SK-N-SH (cell line): ENCODE measurements around the gene NPAT.

Source experiments
- EP300 ChIP-seq, 2 experiments: IDR thresholded peaks; 2 replicates each; pipeline versions ENCODE4 v1.4.0 to v1.6.1; 2012; ENCODE audit warnings: borderline replicate concordance in 1 of 2, low read depth in 1 of 2, low read length in 1 of 2
- EZH2phosphoT487 ChIP-seq: fragments of 200-600 bp; sonication (generic); IDR thresholded peaks from 2 replicates; pipeline ENCODE4 v1.6.1; 2017; ENCODE audit warnings: low read depth, mixed run types, mild to moderate bottlenecking, antibody characterized with exemption, moderate library complexity, borderline replicate concordance
- FOXJ3 ChIP-seq: sonication (generic); formaldehyde crosslinking; IDR thresholded peaks from 2 replicates; pipeline ENCODE4 v1.5.1; 2020; ENCODE audit warnings: mild to moderate bottlenecking, missing genetic modification reagents
- MAX ChIP-seq: IDR thresholded peaks from 2 replicates; pipeline ENCODE4 v1.4.0; 2012; ENCODE audit warnings: low read depth
- NRF1 ChIP-seq: IDR thresholded peaks from 2 replicates; pipeline ENCODE4 v1.6.1; 2012; ENCODE audit warnings: low read depth, mild to moderate bottlenecking, low read length
- POLR2AphosphoS5 ChIP-seq: IDR thresholded peaks from 2 replicates; pipeline ENCODE4 v1.6.1; 2012; ENCODE audit warnings: low read depth, low read length
- RAD21 ChIP-seq: IDR thresholded peaks from 2 replicates; pipeline ENCODE4 v1.6.1; 2012; ENCODE audit warnings: mild to moderate bottlenecking, low read length
- RFX5 ChIP-seq: IDR thresholded peaks from 2 replicates; pipeline ENCODE4 v1.6.1; 2012; ENCODE audit warnings: mild to moderate bottlenecking, improper control_type of control experiment, low read length
- RXRA ChIP-seq: IDR thresholded peaks from 2 replicates; pipeline ENCODE4 v1.4.0; 2012; ENCODE audit warnings: low read depth, mild to moderate bottlenecking, borderline replicate concordance
- TEAD4 ChIP-seq: IDR thresholded peaks from 2 replicates; pipeline ENCODE4 v1.4.0; 2012; ENCODE audit warnings: mild to moderate bottlenecking, borderline replicate concordance; ENCODE audit not compliant: insufficient read depth
- YY1 ChIP-seq: IDR thresholded peaks from 2 replicates; pipeline ENCODE4 v1.4.0; 2012; ENCODE audit warnings: low read depth, mild to moderate bottlenecking
- TF ChIP-seq, protein P1 (sequence below): fragments of 200-600 bp; sonication (generic); IDR thresholded peaks from 2 replicates; pipeline ENCODE4 v1.6.1; 2017; ENCODE audit warnings: antibody characterized with exemption, mild to moderate bottlenecking, moderate library complexity
- TF ChIP-seq, protein P2 (sequence below): fragments of 150-350 bp; IDR thresholded peaks from 2 replicates; pipeline ENCODE4 v1.6.1; 2016; ENCODE audit warnings: mild to moderate bottlenecking, low read depth, low read length

GRCh38 chr11:108228251-108228650 lies 5.8 kb upstream of the NPAT start:
- TF ChIP-seq, protein P1, sequence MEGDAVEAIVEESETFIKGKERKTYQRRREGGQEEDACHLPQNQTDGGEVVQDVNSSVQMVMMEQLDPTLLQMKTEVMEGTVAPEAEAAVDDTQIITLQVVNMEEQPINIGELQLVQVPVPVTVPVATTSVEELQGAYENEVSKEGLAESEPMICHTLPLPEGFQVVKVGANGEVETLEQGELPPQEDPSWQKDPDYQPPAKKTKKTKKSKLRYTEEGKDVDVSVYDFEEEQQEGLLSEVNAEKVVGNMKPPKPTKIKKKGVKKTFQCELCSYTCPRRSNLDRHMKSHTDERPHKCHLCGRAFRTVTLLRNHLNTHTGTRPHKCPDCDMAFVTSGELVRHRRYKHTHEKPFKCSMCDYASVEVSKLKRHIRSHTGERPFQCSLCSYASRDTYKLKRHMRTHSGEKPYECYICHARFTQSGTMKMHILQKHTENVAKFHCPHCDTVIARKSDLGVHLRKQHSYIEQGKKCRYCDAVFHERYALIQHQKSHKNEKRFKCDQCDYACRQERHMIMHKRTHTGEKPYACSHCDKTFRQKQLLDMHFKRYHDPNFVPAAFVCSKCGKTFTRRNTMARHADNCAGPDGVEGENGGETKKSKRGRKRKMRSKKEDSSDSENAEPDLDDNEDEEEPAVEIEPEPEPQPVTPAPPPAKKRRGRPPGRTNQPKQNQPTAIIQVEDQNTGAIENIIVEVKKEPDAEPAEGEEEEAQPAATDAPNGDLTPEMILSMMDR: no peak
- no peak for TF ChIP-seq NRF1
- TF ChIP-seq RAD21: no peak
- no peak for TF ChIP-seq FOXJ3 (CRISPR knock-in tag)
- TF ChIP-seq TEAD4: no peak
- TF ChIP-seq YY1: no peak
- TF ChIP-seq EP300 (IDR thresholded peaks at IDR 0.05; ENCODE audit: borderline replicate concordance in 1 of 2, low read depth in 1 of 2, low read length in 1 of 2): no peak
- TF ChIP-seq EZH2phosphoT487: no peak
- TF ChIP-seq MAX: no peak
- no peak for TF ChIP-seq POLR2AphosphoS5
- TF ChIP-seq RFX5: no peak
- TF ChIP-seq, protein P2, sequence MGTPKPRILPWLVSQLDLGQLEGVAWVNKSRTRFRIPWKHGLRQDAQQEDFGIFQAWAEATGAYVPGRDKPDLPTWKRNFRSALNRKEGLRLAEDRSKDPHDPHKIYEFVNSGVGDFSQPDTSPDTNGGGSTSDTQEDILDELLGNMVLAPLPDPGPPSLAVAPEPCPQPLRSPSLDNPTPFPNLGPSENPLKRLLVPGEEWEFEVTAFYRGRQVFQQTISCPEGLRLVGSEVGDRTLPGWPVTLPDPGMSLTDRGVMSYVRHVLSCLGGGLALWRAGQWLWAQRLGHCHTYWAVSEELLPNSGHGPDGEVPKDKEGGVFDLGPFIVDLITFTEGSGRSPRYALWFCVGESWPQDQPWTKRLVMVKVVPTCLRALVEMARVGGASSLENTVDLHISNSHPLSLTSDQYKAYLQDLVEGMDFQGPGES: no peak
- TF ChIP-seq RXRA: no peak
